Calu3 (cell line): ENCODE measurements around the gene VWA8. TPM values are rescaled to one million over a fixed set of nuclear protein-coding genes. Genes with fewer than 3 reads are reported as not detected.

ENCODE experiments used
- BruUV-seq: library from RNA; stranded (reverse); fragments of 400-500 nt; replicated peaks from 2 replicates; lab custom pipeline; 2021; lab: Mats Ljungman, UMichigan
- CTCF ChIA-PET: fragments of 300-600 bp; sonication (Branson Sonifier 250); formaldehyde crosslinking; loops from one replicate; lab custom pipeline; 2022; ENCODE audit warnings: antibody characterized with exemption; lab: Charles Lee
- DNase-seq: peaks from one replicate; pipeline ENCODE4 v3.0.0; 2022
- H3K27ac Mint-ChIP-seq: one replicate; pipeline ENCODE4 v1.8.0; 2022; ENCODE audit warnings: mixed read lengths; ENCODE audit not compliant: unreplicated experiment
- H3K27me3 Mint-ChIP-seq: one replicate; pipeline ENCODE4 v1.8.0; 2022; ENCODE audit warnings: mixed read lengths; ENCODE audit not compliant: unreplicated experiment
- H3K36me3 Mint-ChIP-seq: one replicate; pipeline ENCODE4 v1.8.0; 2022; ENCODE audit warnings: mild to moderate bottlenecking, moderate library complexity, mixed read lengths; ENCODE audit not compliant: insufficient read depth, unreplicated experiment
- H3K4me1 Mint-ChIP-seq: one replicate; pipeline ENCODE4 v1.8.0; 2022; ENCODE audit warnings: mild to moderate bottlenecking, low read depth, mixed read lengths; ENCODE audit not compliant: unreplicated experiment
- H3K4me3 Mint-ChIP-seq: one replicate; pipeline ENCODE4 v1.8.0; 2022; ENCODE audit warnings: mild to moderate bottlenecking, low read depth, moderate library complexity, mixed read lengths; ENCODE audit not compliant: unreplicated experiment
- H3K9me3 Mint-ChIP-seq: one replicate; pipeline ENCODE4 v1.8.0; 2022; ENCODE audit warnings: low read depth, mixed read lengths; ENCODE audit not compliant: unreplicated experiment
- CTCF ChIP-seq: fragments of 200-600 bp; IDR thresholded peaks from one replicate; pipeline ENCODE4 v1.8.0; 2022; ENCODE audit warnings: antibody characterized with exemption; ENCODE audit not compliant: unreplicated experiment
- intact Hi-C: fragments of 100-400 bp; cut with micrococcal nuclease; formaldehyde crosslinking; loops from one replicate; pipeline ENCODE4 v1.10.0; 2022; ENCODE audit not compliant: unreplicated experiment
- total RNA-seq: library from RNA; stranded (reverse); gene quantifications from 2 replicates; pipeline ENCODE4 v1.2.3, GENCODE V29; 2022

Gene VWA8
- total RNA-seq, 1 experiment from 2014 or later: 15.2 TPM

DNA sequence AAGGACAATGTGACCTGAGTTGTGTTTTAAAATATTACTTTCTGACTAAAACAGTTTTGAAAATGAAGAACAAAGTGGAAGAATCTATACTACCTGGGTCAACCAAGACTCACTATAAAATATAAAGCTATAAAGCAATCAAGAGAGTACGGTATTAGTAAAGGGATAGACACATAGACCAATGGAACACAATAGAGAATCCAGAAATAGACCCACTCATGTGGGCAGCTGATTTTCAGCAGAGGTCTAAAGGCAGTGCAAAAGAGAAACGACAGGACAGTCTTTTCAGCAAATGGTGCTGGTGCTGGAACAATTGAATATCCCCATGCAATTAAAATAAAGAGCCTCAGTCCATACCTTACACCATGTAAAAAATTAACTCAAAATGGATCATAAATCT is 278.9 kb downstream of the VWA8 start:
- CTCF ChIA-PET: interaction anchor here (0.6 kb wide), 1 partner anchor 295 kb away, joined by 3 read pairs; no protein-coding TSS in a partner anchor
- Mint-ChIP-seq H3K4me3 (no peak overlapping the region), H3K27me3 (no peaks in the 10 kb centered on the region), H3K9me3 (no peaks in the 10 kb centered on the region), H3K27ac (no peak overlapping the region), H3K4me1 (no peaks in the 10 kb centered on the region), H3K36me3 (no peaks in the 10 kb centered on the region)
- BruUV-seq: no TSS peak
- TF ChIP-seq CTCF: no peak
- no peak for DNase-seq
- intact Hi-C loops: no loop called here

GRCh38 chr13:41681587-41681986 is 279.3 kb downstream of the VWA8 start:
- no peak overlapping the region for H3K27ac Mint-ChIP-seq
- no peak for TF ChIP-seq CTCF
- H3K36me3 Mint-ChIP-seq: no peaks in the 10 kb centered on the region
- H3K9me3 Mint-ChIP-seq: no peaks in the 10 kb centered on the region
- no peaks in the 10 kb centered on the region for H3K27me3 Mint-ChIP-seq
- BruUV-seq: no TSS peak
- H3K4me3 Mint-ChIP-seq: no peak overlapping the region
- H3K4me1 Mint-ChIP-seq: no peaks in the 10 kb centered on the region
- intact Hi-C loops: no loop called here
- no peak for DNase-seq
- CTCF ChIA-PET: interaction anchor here (0.6 kb wide), 1 partner anchor 294 kb away, joined by 3 read pairs; no protein-coding TSS in a partner anchor

DNA sequence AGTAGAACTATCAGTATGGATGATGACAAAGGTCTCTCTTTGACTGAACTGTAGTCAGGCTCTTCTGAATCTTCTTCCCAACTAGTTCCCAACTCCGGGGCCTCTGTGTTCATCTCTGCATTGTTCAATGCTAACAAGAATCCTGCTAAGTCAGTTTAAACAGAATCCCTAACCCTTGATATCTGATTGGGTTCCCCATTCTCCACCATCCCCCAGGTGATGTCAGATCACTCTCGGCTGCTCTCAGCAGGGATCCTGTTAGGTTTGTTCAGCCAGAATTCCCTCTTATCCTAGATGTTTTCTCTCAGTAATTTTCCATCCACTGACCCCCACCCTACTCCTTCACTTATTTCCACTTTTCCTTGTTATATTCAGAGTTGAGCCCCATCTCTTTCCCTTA is 280.0 kb downstream of the VWA8 start:
- H3K4me1 Mint-ChIP-seq: no peaks in the 10 kb centered on the region
- no peak for TF ChIP-seq CTCF
- H3K27me3 Mint-ChIP-seq: no peaks in the 10 kb centered on the region
- no peak for DNase-seq
- no peak overlapping the region for H3K4me3 Mint-ChIP-seq
- no peaks in the 10 kb centered on the region for H3K36me3 Mint-ChIP-seq
- CTCF ChIA-PET: no interaction called here
- intact Hi-C loops: no loop called here
- no peaks in the 10 kb centered on the region for H3K9me3 Mint-ChIP-seq
- no TSS peak for BruUV-seq
- H3K27ac Mint-ChIP-seq: no peak overlapping the region

- CTCF ChIA-PET: no interaction called here
- intact Hi-C loops: no loop called here
- no peak overlapping the region for H3K4me3 Mint-ChIP-seq
- no peaks in the 10 kb centered on the region for H3K36me3 Mint-ChIP-seq
- no peaks in the 10 kb centered on the region for H3K9me3 Mint-ChIP-seq
- no TSS peak for BruUV-seq
- DNase-seq: no peak
- no peak for TF ChIP-seq CTCF
- no peaks in the 10 kb centered on the region for H3K4me1 Mint-ChIP-seq
- H3K27ac Mint-ChIP-seq: no peak overlapping the region
- H3K27me3 Mint-ChIP-seq: no peaks in the 10 kb centered on the region
These were observed 282.1 kb downstream of the VWA8 start for GRCh38 chr13:41678848-41679247.
